HepG2 (cell line): Measurements from ENCODE around the gene NOTUM. TPM values are rescaled to one million over a fixed set of nuclear protein-coding genes. Genes with fewer than 3 reads are reported as not detected.

Experiments
- ELF1 ChIP-seq: sonication (generic); formaldehyde crosslinking; IDR thresholded peaks from 2 replicates; pipeline ENCODE4 v1.4.0; 2020; ENCODE audit warnings: missing genetic modification reagents
- KLF15 ChIP-seq: sonication (generic); formaldehyde crosslinking; IDR thresholded peaks from 2 replicates; pipeline ENCODE4 v1.8.1; 2023; ENCODE audit warnings: borderline replicate concordance, mild to moderate bottlenecking, inconsistent platforms, missing genetic modification reagents, mixed read lengths
- RBFOX2 ChIP-seq: fragments of 200-400 bp; formaldehyde crosslinking; IDR thresholded peaks from 2 replicates; pipeline ENCODE4 v1.6.1; 2017; ENCODE audit warnings: low read depth, mild to moderate bottlenecking, low read length
- ZNF557 ChIP-seq: sonication (generic); formaldehyde crosslinking; IDR thresholded peaks from 2 replicates; pipeline ENCODE4 v1.4.0; 2020; ENCODE audit warnings: missing genetic modification reagents
- polyA plus RNA-seq, 8 experiments: library from polyadenylated mRNA; depleted of rRNA in 3 of 8; stranded (reverse) in 7 of 8; unstranded in 1 of 8; fragments of >200 nt; fragmentation: Illumina TruSeq in 4 of 8; extraction: Trizol in 4 of 8; gene quantifications; 2 replicates each; pipeline versions ENCODE4 v1.2.1 to v1.2.3, GENCODE V29; 2011 to 2016; ENCODE audit warnings: low read depth in 4 of 8, missing spikeins in 1 of 8, mixed read lengths in 1 of 8; ENCODE audit not compliant: insufficient read depth in 1 of 8
- total RNA-seq, 5 experiments: library from RNA; depleted of rRNA; stranded (reverse); fragments of >200 nt; fragmentation: Illumina TruSeq; extraction: Trizol; gene quantifications; 2 replicates each; pipeline ENCODE4 v1.2.3, GENCODE V29; 2016; ENCODE audit warnings: low read depth in 1 of 5
- TF ChIP-seq, protein P1 (sequence below), 2 experiments: sonication (generic) in 1 of 2; formaldehyde crosslinking in 1 of 2; IDR thresholded peaks; 2 replicates each; pipeline versions ENCODE4 v1.6.1 to v1.9.0; 2014 to 2022; ENCODE audit warnings: antibody characterized with exemption in 1 of 2, borderline replicate concordance in 1 of 2, inconsistent platforms in 1 of 2, low read depth in 1 of 2, missing genetic modification reagents in 1 of 2
- TF ChIP-seq, protein P2 (sequence below): sonication (generic); formaldehyde crosslinking; IDR thresholded peaks from 2 replicates; pipeline ENCODE4 v1.5.0; 2020; ENCODE audit warnings: missing genetic modification reagents
- TF ChIP-seq, protein P3 (sequence below): sonication (generic); formaldehyde crosslinking; IDR thresholded peaks from 2 replicates; pipeline ENCODE4 v1.4.0; 2020; ENCODE audit warnings: mild to moderate bottlenecking, missing genetic modification reagents
- TF ChIP-seq, protein P4 (sequence below): sonication (generic); formaldehyde crosslinking; IDR thresholded peaks from 2 replicates; pipeline ENCODE4 v1.4.0; 2020; ENCODE audit warnings: missing genetic modification reagents, borderline replicate concordance

NOTUM gene
- total and polyA plus RNA-seq, 2 of the 13 experiments (the other 11 are each of a cell fraction or from before 2014, with no cell fraction given): 150 to 160 TPM

DNA sequence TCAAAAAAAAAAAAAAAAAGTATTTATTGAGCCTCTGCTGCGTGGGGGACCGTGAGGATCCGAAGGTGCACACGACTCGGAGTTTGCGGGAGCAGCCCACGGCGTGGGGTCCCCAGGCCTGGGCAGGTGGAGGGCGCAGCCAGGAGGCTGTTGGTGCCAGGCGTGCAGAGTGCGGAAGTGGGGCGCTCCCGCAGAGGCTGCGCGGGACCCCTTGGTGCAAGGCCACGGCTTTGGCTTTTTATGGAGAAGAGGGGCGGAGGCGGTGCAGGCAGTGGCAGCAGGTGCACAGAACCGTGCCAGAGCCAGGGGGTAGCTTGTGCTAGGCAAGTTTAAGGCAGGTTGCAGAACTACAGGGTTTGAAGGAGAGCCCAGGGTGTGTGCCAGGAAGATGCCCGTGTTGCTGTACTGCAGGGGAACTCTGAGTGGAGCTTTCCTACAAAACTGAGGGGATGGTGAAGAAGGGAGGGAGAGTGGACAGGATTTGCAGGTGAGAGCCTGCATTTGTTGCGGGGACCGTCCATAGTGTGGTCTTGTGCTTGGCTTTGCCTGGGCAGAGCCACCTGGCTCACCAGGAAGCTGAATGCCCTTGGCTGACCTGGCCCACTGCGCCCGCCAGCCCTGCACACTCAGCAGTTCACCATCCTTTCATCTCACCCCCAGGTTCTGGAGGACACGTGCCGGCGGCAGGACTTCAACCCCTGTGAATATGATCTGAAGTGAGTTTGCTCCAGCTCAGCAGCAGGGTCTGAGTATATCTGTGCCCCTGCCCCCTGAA, 17.7 kb upstream of the NOTUM start (continued):
- TF ChIP-seq, protein P1, sequence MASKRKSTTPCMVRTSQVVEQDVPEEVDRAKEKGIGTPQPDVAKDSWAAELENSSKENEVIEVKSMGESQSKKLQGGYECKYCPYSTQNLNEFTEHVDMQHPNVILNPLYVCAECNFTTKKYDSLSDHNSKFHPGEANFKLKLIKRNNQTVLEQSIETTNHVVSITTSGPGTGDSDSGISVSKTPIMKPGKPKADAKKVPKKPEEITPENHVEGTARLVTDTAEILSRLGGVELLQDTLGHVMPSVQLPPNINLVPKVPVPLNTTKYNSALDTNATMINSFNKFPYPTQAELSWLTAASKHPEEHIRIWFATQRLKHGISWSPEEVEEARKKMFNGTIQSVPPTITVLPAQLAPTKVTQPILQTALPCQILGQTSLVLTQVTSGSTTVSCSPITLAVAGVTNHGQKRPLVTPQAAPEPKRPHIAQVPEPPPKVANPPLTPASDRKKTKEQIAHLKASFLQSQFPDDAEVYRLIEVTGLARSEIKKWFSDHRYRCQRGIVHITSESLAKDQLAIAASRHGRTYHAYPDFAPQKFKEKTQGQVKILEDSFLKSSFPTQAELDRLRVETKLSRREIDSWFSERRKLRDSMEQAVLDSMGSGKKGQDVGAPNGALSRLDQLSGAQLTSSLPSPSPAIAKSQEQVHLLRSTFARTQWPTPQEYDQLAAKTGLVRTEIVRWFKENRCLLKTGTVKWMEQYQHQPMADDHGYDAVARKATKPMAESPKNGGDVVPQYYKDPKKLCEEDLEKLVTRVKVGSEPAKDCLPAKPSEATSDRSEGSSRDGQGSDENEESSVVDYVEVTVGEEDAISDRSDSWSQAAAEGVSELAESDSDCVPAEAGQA (IDR thresholded peaks at IDR 0.05; ENCODE audit: low read depth): no peak
- TF ChIP-seq, protein P1 (CRISPR knock-in tag; IDR thresholded peaks at IDR 0.05; ENCODE audit: borderline replicate concordance): no peak
- no peak for TF ChIP-seq ZNF557
- TF ChIP-seq, protein P2, sequence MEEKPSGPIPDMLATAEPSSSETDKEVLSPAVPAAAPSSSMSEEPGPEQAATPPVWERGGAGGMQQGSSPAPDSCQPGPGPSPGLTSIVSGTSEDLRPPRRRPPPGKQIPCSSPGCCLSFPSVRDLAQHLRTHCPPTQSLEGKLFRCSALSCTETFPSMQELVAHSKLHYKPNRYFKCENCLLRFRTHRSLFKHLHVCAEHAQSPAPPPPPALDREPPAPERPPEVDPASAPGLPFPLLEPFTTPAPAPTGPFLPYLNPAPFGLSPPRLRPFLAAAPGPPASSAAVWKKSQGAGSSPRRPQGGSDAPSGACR (CRISPR knock-in tag): peak; percentile 23; the same call in 1 of the 2 replicates
- TF ChIP-seq, protein P3, sequence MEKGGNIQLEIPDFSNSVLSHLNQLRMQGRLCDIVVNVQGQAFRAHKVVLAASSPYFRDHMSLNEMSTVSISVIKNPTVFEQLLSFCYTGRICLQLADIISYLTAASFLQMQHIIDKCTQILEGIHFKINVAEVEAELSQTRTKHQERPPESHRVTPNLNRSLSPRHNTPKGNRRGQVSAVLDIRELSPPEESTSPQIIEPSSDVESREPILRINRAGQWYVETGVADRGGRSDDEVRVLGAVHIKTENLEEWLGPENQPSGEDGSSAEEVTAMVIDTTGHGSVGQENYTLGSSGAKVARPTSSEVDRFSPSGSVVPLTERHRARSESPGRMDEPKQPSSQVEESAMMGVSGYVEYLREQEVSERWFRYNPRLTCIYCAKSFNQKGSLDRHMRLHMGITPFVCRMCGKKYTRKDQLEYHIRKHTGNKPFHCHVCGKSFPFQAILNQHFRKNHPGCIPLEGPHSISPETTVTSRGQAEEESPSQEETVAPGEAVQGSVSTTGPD (CRISPR knock-in tag): 0 out of 2 replicates have a peak, but pooled peaks have one; percentile 39
- peak; percentile 75 for TF ChIP-seq RBFOX2
- TF ChIP-seq ELF1 (CRISPR knock-in tag): peak; percentile 30; the same call in 1 of the 2 replicates
- TF ChIP-seq, protein P4, sequence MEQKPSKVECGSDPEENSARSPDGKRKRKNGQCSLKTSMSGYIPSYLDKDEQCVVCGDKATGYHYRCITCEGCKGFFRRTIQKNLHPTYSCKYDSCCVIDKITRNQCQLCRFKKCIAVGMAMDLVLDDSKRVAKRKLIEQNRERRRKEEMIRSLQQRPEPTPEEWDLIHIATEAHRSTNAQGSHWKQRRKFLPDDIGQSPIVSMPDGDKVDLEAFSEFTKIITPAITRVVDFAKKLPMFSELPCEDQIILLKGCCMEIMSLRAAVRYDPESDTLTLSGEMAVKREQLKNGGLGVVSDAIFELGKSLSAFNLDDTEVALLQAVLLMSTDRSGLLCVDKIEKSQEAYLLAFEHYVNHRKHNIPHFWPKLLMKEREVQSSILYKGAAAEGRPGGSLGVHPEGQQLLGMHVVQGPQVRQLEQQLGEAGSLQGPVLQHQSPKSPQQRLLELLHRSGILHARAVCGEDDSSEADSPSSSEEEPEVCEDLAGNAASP: peak; percentile 53; the same call in 1 of the 2 replicates
- TF ChIP-seq KLF15 (CRISPR knock-in tag): no peak
